B cell (primary cell): ENCODE results near the gene ERC1. TPM values are rescaled to one million over a fixed set of nuclear protein-coding genes. Genes with fewer than 3 reads are reported as not detected.

Experiments used
- ATAC-seq: fragments of 200-7000 bp; cut with Tn5 transposase; one replicate; pipeline ENCODE4 v1.10.0; 2021; ENCODE audit warnings: low read depth, mild to moderate bottlenecking, moderate number of reproducible peaks, moderate library complexity
- CTCF ChIA-PET: fragments of 350-600 bp; sonication (Branson Sonifier 250); formaldehyde crosslinking; loops from one replicate; lab custom pipeline; 2021; ENCODE audit warnings: antibody characterized with exemption, inconsistent platforms; lab: Charles Lee
- POLR2A ChIA-PET: fragments of 350-600 bp; sonication (Branson Sonifier 250); formaldehyde crosslinking; loops from one replicate; lab custom pipeline; 2021; ENCODE audit warnings: antibody characterized with exemption; lab: Charles Lee
- DNase-seq: peaks from one replicate; pipeline ENCODE4 v3.0.0; 2013
- H2AFZ ChIP-seq: 2 replicates; pipeline ENCODE4 v1.6.1; 2012; ENCODE audit warnings: mild to moderate bottlenecking, low read depth, low read length; ENCODE audit not compliant: insufficient read depth, poor library complexity, severe bottlenecking
- H3K27ac ChIP-seq, 2 donors: 1 replicate in 1 of 2; 2 replicates in 1 of 2; pipeline ENCODE4 v1.5.1; 2012 to 2013; ENCODE audit warnings: low read length in 2 of 2, mild to moderate bottlenecking in 2 of 2, moderate library complexity in 1 of 2
- H3K27me3 ChIP-seq, 4 experiments: fragments of 200-600 bp in 1 of 4; sonication (generic) in 1 of 4; replicated peaks in 1 of 4; 1 replicate in 2 of 4; 2 replicates in 2 of 4; pipeline versions ENCODE4 v1.6.1 to v1.7.0; 2013 to 2016; ENCODE audit warnings: low read length in 3 of 4, mild to moderate bottlenecking in 2 of 4, mixed read lengths in 1 of 4, moderate library complexity in 1 of 4; ENCODE audit not compliant: insufficient read depth in 4 of 4, control insufficient read depth in 3 of 4; ENCODE audit errors: control extremely low read depth in 1 of 4
- H3K36me3 ChIP-seq, 2 experiments: replicated peaks in 1 of 2; 1 replicate in 1 of 2; 2 replicates in 1 of 2; pipeline versions ENCODE4 v1.6.1 to v1.7.1; 2013; ENCODE audit warnings: low read length in 1 of 2; ENCODE audit not compliant: insufficient read depth in 2 of 2, control insufficient read depth in 1 of 2; ENCODE audit errors: control extremely low read depth in 1 of 2, extremely low read depth in 1 of 2
- H3K4me1 ChIP-seq, 2 donors: fragments of 200-600 bp in 1 of 2; sonication (generic) in 1 of 2; 1 replicate in 1 of 2; 2 replicates in 1 of 2; pipeline versions ENCODE4 v1.5.1 to v1.6.1; 2013 to 2017; ENCODE audit warnings: low read length in 2 of 2; ENCODE audit not compliant: control insufficient read depth in 2 of 2, insufficient read depth in 2 of 2
- H3K4me2 ChIP-seq: replicated peaks from 2 replicates; pipeline ENCODE3; 2012; ENCODE audit warnings: mild to moderate bottlenecking, low read depth, low read length; ENCODE audit not compliant: poor library complexity, severe bottlenecking
- H3K4me3 ChIP-seq, 5 experiments: fragments of 200-600 bp in 1 of 5; sonication (generic) in 1 of 5; 1 replicate in 3 of 5; 2 replicates in 2 of 5; pipeline versions ENCODE4 v1.5.1 to v1.7.0; 2011 to 2016; ENCODE audit warnings: low read length in 4 of 5, mild to moderate bottlenecking in 4 of 5, low read depth in 2 of 5, control low read depth in 1 of 5, moderate library complexity in 1 of 5; ENCODE audit not compliant: insufficient read depth in 1 of 5; ENCODE audit errors: control extremely low read depth in 1 of 5, extremely low read depth in 1 of 5
- H3K79me2 ChIP-seq: fragments of 200-600 bp; sonication (generic); one replicate; pipeline ENCODE4 v1.6.0; 2016; ENCODE audit warnings: low read length; ENCODE audit not compliant: control insufficient read depth, insufficient read depth
- H3K9ac ChIP-seq: fragments of 200-600 bp; sonication (generic); 2 replicates; pipeline ENCODE4 v1.6.1; 2017; ENCODE audit warnings: mild to moderate bottlenecking, low read length, moderate library complexity
- H3K9me3 ChIP-seq, 3 donors: one replicate each; pipeline versions ENCODE4 v1.6.1 to v1.7.1; 2013; ENCODE audit warnings: low read length in 2 of 3; ENCODE audit not compliant: control insufficient read depth in 2 of 3, insufficient read depth in 1 of 3; ENCODE audit errors: control extremely low read depth in 1 of 3
- H4K20me1 ChIP-seq: 2 replicates; pipeline ENCODE4 v1.6.0; 2012; ENCODE audit warnings: mild to moderate bottlenecking, low read length; ENCODE audit not compliant: insufficient read depth, control insufficient read depth, poor library complexity, severe bottlenecking
- H3K27ac Mint-ChIP-seq: one replicate; pipeline ENCODE4 v1.8.0; 2021; ENCODE audit warnings: mixed read lengths
- H3K27me3 Mint-ChIP-seq: one replicate; pipeline ENCODE4 v1.8.0; 2021; ENCODE audit warnings: mixed read lengths
- H3K4me1 Mint-ChIP-seq: one replicate; pipeline ENCODE4 v1.8.0; 2021; ENCODE audit warnings: mixed read lengths
- H3K4me3 Mint-ChIP-seq: one replicate; pipeline ENCODE4 v1.8.0; 2021; ENCODE audit warnings: mixed read lengths
- H3K9me3 Mint-ChIP-seq: one replicate; pipeline ENCODE4 v1.8.0; 2022; ENCODE audit warnings: mixed read lengths; ENCODE audit not compliant: insufficient read depth
- EZH2 ChIP-seq: IDR thresholded peaks from 2 replicates; pipeline ENCODE4 v1.6.1; 2012; ENCODE audit warnings: borderline replicate concordance, low read depth, mild to moderate bottlenecking, moderate library complexity, low read length; ENCODE audit not compliant: insufficient read depth, poor library complexity, severe bottlenecking
- WGBS: methylation state at CpG from one replicate; pipeline ENCODE4 v1.1.5; 2013; ENCODE audit warnings: missing lambda C conversion rate; ENCODE audit not compliant: insufficient coverage; 5-methylcytosine and 5-hydroxymethylcytosine counted together
- intact Hi-C: fragments of 100-400 bp; cut with micrococcal nuclease; formaldehyde crosslinking; loops from one replicate; pipeline ENCODE4 v1.10.0; 2022
- polyA plus RNA-seq: library from polyadenylated mRNA; depleted of rRNA; stranded (reverse); fragments of >200 nt; gene quantifications from 2 replicates; pipeline ENCODE4 v1.2.3, GENCODE V29; 2012
- total RNA-seq, 2 donors: library from RNA; stranded (reverse); fragments of 120-200 nt in 1 of 2; gene quantifications; 1 replicate in 1 of 2; 2 replicates in 1 of 2; pipeline versions ENCODE4 v1.2.3 to v1.2.4, GENCODE V29; 2013 to 2022
- TF ChIP-seq, protein P1 (sequence below): fragments of 200-600 bp; IDR thresholded peaks from one replicate; pipeline ENCODE4 v1.8.0; 2022; ENCODE audit warnings: antibody characterized with exemption, mild to moderate bottlenecking

Gene ERC1
- total and polyA plus RNA-seq, 2 donors (not counting 1 experiment from before 2014, with no cell fraction given): 4.0 to 77.6 TPM

DNA sequence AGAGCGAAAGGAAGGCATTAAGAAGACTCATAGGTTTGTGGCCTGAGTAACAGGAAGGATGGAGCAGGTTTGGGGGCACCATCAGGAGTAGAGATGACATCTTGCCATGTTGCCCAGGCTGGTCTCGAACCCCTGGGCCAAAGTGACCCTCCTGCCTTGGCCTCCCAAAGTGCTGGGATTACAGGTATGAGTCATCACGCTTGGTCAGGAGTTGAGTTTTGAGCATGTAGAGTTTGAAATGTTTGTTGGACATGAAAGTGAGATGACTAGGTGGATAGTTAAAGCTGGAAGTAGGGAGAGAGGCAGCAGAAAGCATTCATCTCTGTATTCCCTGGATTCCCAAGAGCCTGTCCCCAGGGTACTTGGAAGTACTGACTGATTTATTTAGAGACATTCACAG is 112.6 kb downstream of the ERC1 start:
- ChIA-PET POLR2A (no interaction called here), CTCF (interaction anchor here (1.5 to 3.8 kb wide), 3 partner anchors 11 to 478 kb away, joined by 3 to 27 read pairs (median 12); no protein-coding TSS in a partner anchor)
- Histone ChIP-seq H3K9ac (no peak overlapping the region), H4K20me1 (no peaks in the 10 kb centered on the region), H3K4me3 (no peak overlapping the region), H3K79me2 (peaks cover 10% of the 10 kb centered on the region), H3K9me3 (no peaks in the 10 kb centered on the region), H3K4me2 (no peak overlapping the region), H3K27ac (no peak overlapping the region), H3K27me3 (no peaks in the 10 kb centered on the region), H3K4me1 (peaks cover 5 to 7% of the 10 kb centered on the region in 2 donors), H3K36me3 (no peaks in the 10 kb centered on the region), H2AFZ (no peak overlapping the region)
- Mint-ChIP-seq H3K4me1 (peaks cover 18% of the 10 kb centered on the region), H3K9me3 (no peaks in the 10 kb centered on the region), H3K4me3 (no peak overlapping the region), H3K27ac (no peak overlapping the region), H3K27me3 (no peaks in the 10 kb centered on the region)
- TF ChIP-seq, protein P1, sequence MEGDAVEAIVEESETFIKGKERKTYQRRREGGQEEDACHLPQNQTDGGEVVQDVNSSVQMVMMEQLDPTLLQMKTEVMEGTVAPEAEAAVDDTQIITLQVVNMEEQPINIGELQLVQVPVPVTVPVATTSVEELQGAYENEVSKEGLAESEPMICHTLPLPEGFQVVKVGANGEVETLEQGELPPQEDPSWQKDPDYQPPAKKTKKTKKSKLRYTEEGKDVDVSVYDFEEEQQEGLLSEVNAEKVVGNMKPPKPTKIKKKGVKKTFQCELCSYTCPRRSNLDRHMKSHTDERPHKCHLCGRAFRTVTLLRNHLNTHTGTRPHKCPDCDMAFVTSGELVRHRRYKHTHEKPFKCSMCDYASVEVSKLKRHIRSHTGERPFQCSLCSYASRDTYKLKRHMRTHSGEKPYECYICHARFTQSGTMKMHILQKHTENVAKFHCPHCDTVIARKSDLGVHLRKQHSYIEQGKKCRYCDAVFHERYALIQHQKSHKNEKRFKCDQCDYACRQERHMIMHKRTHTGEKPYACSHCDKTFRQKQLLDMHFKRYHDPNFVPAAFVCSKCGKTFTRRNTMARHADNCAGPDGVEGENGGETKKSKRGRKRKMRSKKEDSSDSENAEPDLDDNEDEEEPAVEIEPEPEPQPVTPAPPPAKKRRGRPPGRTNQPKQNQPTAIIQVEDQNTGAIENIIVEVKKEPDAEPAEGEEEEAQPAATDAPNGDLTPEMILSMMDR: no peak
- TF ChIP-seq EZH2: no peak
- ATAC-seq (no peak), DNase-seq (no peak)
- intact Hi-C loops: no loop called here
- WGBS: 94% methylated on average over 3 of the region's 3 CpGs

DNA sequence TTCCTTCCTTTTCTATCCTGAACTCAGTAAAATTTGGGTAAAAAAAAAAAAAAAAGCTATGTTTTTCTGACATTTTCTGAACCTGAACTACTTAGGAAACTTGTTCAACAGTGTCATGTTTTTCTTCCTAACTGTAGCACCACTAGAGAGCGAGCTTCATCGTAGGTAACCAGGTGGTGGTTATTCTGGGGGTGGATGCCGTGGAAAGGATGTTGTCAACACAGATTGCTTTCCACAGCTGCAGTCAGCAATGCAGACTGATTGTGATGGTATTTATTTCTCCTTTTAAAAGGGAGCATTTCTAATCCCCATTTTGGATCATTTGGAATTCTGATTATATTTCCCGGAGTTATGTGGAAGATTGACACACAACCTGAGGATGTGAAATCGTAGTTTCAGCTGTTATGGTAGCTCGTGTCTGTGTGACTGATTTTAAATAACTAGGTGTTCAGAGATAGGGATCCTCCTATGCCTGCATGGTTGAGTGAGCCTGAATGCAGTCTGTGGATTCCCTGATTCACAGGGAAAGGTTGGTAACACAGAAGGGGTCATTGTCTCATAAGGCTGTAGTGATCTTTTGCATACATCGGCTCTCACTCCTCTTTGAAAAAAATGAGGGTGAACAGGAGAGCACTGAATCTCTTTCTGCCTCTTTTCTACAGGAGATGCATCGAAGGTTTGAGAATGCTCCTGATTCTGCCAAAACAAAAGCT is 113.2 kb downstream of the ERC1 start:
- H3K4me1 Mint-ChIP-seq: peaks cover 18% of the 10 kb centered on the region
- Histone ChIP-seq H3K36me3 (no peaks in the 10 kb centered on the region), H3K27ac (no peak overlapping the region), H3K27me3 (no peaks in the 10 kb centered on the region), H3K9ac (no peak overlapping the region), H4K20me1 (no peaks in the 10 kb centered on the region), H3K4me1 (peaks cover 5 to 8% of the 10 kb centered on the region in 2 donors), H3K9me3 (no peaks in the 10 kb centered on the region), H2AFZ (no peak overlapping the region), H3K4me2 (no peak overlapping the region), H3K79me2 (peaks cover 6% of the 10 kb centered on the region), H3K4me3 (no peak overlapping the region)
- no peak for TF ChIP-seq EZH2
- TF ChIP-seq, protein P1: no peak
- no peaks in the 10 kb centered on the region for H3K27me3 Mint-ChIP-seq
- ChIA-PET CTCF (interaction anchor here (0.6 to 3.8 kb wide), 5 partner anchors 11 to 478 kb away, joined by 3 to 27 read pairs (median 3); no protein-coding TSS in a partner anchor), POLR2A (no interaction called here)
- no peak overlapping the region for H3K27ac Mint-ChIP-seq
- intact Hi-C loops: no loop called here
- WGBS: 98% methylated on average over 4 of the region's 8 CpGs
- no peak overlapping the region for H3K4me3 Mint-ChIP-seq
- ATAC-seq (no peak), DNase-seq (no peak)
- H3K9me3 Mint-ChIP-seq: no peaks in the 10 kb centered on the region
